SIG-M5 treated with dmso at 0.1 percent for 504 hours (cell line): Measurements from ENCODE around the gene ERP44.
A peak's percentile ranks its signal among the peaks of the same experiment; 100 is the strongest.
"Not testable (repeated sequence)": the region's sequence is repeated elsewhere in the genome, so short reads cannot be mapped to it uniquely, and the experiment has no call there.

ENCODE experiments used
- DNase-seq: peaks from one replicate; lab custom pipeline; 2025; ENCODE audit not compliant: unreplicated experiment; lab: John Stamatoyannopoulos, UW

Gene ERP44

GRCh38 chr9:100101608-100102007, 2.8 kb upstream of the ERP44 start:
- DNase-seq: no peak

- no peak for DNase-seq
Measured at GRCh38 chr9:100100146-100100667, 1.4 kb upstream of the ERP44 start.

- DNase-seq: no peak
Measured at GRCh38 chr9:100099722-100100042, 882 bp upstream of the ERP44 start.

- DNase-seq: peak; percentile 62
Measured at GRCh38 chr9:100098046-100098886, 534 bp downstream of the ERP44 start.

GRCh38 chr9:100096378-100096916, 2.4 kb downstream of the ERP44 start:
- no peak for DNase-seq

GRCh38 chr9:100094411-100094810, 4.4 kb downstream of the ERP44 start:
- not testable (repeated sequence) for DNase-seq

- DNase-seq: no peak
Measured at GRCh38 chr9:100092066-100092465, 6.7 kb downstream of the ERP44 start.

- DNase-seq: no peak
Measured at GRCh38 chr9:100091650-100092049, 7.2 kb downstream of the ERP44 start.

- no peak for DNase-seq
Measured at GRCh38 chr9:100090880-100091279, 7.9 kb downstream of the ERP44 start.

GRCh38 chr9:100088202-100088601, 10.6 kb downstream of the ERP44 start:
- DNase-seq: no peak

GRCh38 chr9:100087218-100087617, 11.6 kb downstream of the ERP44 start:
- no peak for DNase-seq

GRCh38 chr9:100086097-100086635, 12.6 kb downstream of the ERP44 start:
- DNase-seq: no peak

GRCh38 chr9:100084734-100085133, 14.1 kb downstream of the ERP44 start:
- no peak for DNase-seq

GRCh38 chr9:100084128-100084453, 14.7 kb downstream of the ERP44 start:
- DNase-seq: no peak

- DNase-seq: no peak
Measured at GRCh38 chr9:100083448-100084127, 15.2 kb downstream of the ERP44 start.

- DNase-seq: no peak
Measured at GRCh38 chr9:100082782-100083181, 16.0 kb downstream of the ERP44 start.

- not testable (repeated sequence) for DNase-seq
Measured at GRCh38 chr9:100076256-100076655, 22.5 kb downstream of the ERP44 start.

- DNase-seq: no peak
Measured at GRCh38 chr9:100074989-100075388, 23.8 kb downstream of the ERP44 start.

- DNase-seq: no peak
Measured at GRCh38 chr9:100074093-100074492, 24.7 kb downstream of the ERP44 start.

GRCh38 chr9:100072805-100073204, 26.0 kb downstream of the ERP44 start:
- DNase-seq: no peak

GRCh38 chr9:100071271-100071670, 27.5 kb downstream of the ERP44 start:
- DNase-seq: no peak
